Activated T-cell treated with anti-CD3 and anti-CD28 coated beads, Interleukin-2, amount 50 U/mL, for 24 hours (primary cell): ENCODE data around the gene ZCCHC7.
"Not testable (repeated sequence)": the region's sequence is repeated elsewhere in the genome, so short reads cannot be mapped to it uniquely, and the experiment has no call there.

Experiments
- DNase-seq: peaks from one replicate; pipeline ENCODE4 v3.0.0-alpha.2; 2020
- H3K27ac Mint-ChIP-seq: 2 replicates; pipeline ENCODE4 v1.8.0; 2020; ENCODE audit warnings: mild to moderate bottlenecking, mixed read lengths
- H3K27me3 Mint-ChIP-seq: 2 replicates; pipeline ENCODE4 v1.8.0; 2020; ENCODE audit warnings: mixed read lengths
- H3K36me3 Mint-ChIP-seq: 2 replicates; pipeline ENCODE4 v1.8.0; 2020; ENCODE audit warnings: low read depth, mixed read lengths
- H3K4me1 Mint-ChIP-seq: 2 replicates; pipeline ENCODE4 v1.8.0; 2020; ENCODE audit warnings: low read depth, mixed read lengths
- H3K4me3 Mint-ChIP-seq: 2 replicates; pipeline ENCODE4 v1.8.0; 2020; ENCODE audit warnings: mild to moderate bottlenecking, moderate library complexity, mixed read lengths
- H3K9me3 Mint-ChIP-seq: 2 replicates; pipeline ENCODE4 v1.8.0; 2020; ENCODE audit warnings: mixed read lengths

Gene ZCCHC7

DNA sequence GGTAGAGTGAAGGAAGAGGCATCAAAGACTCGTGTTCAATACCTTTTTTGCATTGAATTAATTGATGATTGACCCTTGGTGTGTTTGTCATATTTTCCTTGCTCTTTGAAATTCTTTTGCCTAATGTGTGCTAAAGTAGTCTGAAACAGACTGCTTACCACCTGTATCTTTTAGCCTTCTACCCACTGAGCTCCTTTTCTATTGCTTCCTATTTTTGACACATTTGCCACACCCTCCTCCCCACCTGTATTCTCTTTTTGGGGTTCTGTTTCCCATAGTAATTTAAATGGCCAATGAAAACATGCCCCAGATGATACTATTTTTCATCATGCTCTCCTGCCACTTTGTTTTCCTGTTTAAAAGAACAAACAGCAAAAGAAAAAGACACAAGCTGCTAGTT lies 78.5 kb downstream of the ZCCHC7 start:
- Mint-ChIP-seq H3K9me3 (peaks cover 4% of the 10 kb centered on the region), H3K27me3 (no peaks in the 10 kb centered on the region), H3K4me3 (no peak overlapping the region), H3K36me3 (peaks cover 45% of the 10 kb centered on the region), H3K27ac (peak overlapping the region; percentile 63), H3K4me1 (peaks cover 67% of the 10 kb centered on the region)
- no peak for DNase-seq

DNA sequence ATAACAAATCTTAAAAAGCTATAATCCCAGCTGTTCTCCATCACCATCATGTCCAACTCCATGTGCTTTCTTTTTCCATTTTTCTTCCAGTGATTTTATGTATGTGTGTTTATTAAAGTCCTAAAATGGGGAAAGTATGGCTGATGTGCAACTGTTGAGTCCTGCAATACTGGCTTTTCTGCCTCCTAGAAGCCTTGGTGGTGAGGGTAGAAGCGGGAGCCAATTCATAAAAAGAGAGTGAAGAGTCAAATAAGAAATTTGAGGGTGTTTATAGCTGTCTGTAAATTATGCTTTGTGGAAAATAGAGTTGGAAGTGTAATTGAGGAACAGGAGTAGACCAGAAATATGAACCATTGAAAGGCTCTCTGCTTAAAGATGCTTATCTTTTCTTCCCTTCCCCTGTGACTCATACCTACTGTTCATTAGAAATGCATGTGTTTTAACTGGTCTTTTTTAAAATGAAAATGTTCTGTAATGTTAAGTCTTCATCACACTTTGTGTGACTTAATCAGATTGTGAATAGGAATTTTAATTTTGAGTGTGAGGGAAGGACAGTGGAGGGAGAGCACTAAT lies 80.1 kb downstream of the ZCCHC7 start:
- no peak for DNase-seq
- peaks cover 52% of the 10 kb centered on the region for H3K36me3 Mint-ChIP-seq
- H3K9me3 Mint-ChIP-seq = peaks cover 5% of the 10 kb centered on the region
- H3K4me1 Mint-ChIP-seq = peaks cover 61% of the 10 kb centered on the region
- peak overlapping the region; percentile 58 for H3K27ac Mint-ChIP-seq
- no peaks in the 10 kb centered on the region for H3K27me3 Mint-ChIP-seq
- no peak overlapping the region for H3K4me3 Mint-ChIP-seq

DNA sequence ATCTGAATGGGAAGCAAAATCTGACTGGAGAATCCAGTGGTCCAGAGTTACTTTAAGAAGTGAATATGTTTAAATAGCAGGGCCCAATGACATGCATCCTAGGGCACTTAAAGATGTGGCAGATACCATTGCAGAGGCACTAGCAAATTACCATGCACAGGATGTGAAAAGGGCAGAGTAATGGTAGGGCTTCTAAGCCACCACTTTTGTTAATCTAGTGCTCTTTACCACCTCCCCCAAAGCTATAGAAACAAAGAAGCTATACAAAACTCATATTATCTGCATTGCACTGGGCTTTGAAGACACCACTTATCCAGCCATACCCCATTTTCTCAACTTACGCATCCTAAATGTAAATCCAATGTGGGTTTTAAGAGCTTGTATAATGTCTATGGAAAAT lies 81.2 kb downstream of the ZCCHC7 start:
- Mint-ChIP-seq H3K27me3 (no peaks in the 10 kb centered on the region), H3K4me3 (no peak overlapping the region), H3K4me1 (peaks cover 57% of the 10 kb centered on the region), H3K36me3 (peaks cover 61% of the 10 kb centered on the region), H3K9me3 (peaks cover 5% of the 10 kb centered on the region), H3K27ac (no peak overlapping the region)
- no peak for DNase-seq

DNA sequence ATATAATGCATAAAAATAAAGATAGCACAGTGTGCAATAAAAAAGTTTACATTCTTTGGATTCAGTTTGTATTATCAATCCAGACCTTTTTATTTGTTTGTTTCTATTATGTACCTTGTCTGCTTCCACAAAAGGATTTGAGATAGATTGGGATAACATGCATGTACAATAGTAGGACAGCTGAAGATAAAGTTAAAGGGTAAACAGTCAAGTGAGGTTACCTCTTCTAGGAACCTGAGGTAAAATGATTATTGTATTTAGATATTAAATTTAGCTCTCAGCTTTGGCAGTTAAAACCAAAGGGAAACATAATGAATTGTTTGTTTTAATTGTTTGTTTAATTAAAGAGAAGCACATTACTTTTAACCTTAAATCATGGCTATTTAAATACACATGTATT lies 81.7 kb downstream of the ZCCHC7 start:
- Mint-ChIP-seq H3K4me3 (no peak overlapping the region), H3K4me1 (peaks cover 54% of the 10 kb centered on the region), H3K36me3 (peaks cover 66% of the 10 kb centered on the region), H3K27me3 (no peaks in the 10 kb centered on the region), H3K9me3 (peaks cover 5% of the 10 kb centered on the region), H3K27ac (no peak overlapping the region)
- DNase-seq = no peak

DNA sequence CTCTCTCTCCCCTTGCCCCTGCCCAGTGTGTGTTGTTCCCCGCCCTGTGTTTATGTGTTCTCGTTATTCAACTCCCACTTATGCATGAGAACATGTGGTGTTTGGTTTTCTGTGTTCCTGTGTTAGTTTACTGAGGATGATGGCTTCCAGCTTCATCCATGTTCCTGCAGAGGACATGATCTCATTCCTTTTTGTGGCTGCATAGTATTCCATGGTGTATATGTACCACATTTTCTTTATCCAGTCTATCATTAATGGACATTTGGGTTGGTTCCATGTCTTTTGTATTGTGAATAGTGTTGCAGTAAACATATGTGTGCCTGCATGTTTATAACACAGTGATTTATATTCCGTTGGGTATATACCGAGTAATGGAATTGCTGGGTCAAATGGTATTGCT lies 83.1 kb downstream of the ZCCHC7 start:
- H3K9me3 Mint-ChIP-seq, H3K4me3 Mint-ChIP-seq, H3K27me3 Mint-ChIP-seq, DNase-seq, H3K27ac Mint-ChIP-seq: not testable (repeated sequence)
- Mint-ChIP-seq H3K4me1 (peaks cover 47% of the 10 kb centered on the region), H3K36me3 (peaks cover 78% of the 10 kb centered on the region)

DNA sequence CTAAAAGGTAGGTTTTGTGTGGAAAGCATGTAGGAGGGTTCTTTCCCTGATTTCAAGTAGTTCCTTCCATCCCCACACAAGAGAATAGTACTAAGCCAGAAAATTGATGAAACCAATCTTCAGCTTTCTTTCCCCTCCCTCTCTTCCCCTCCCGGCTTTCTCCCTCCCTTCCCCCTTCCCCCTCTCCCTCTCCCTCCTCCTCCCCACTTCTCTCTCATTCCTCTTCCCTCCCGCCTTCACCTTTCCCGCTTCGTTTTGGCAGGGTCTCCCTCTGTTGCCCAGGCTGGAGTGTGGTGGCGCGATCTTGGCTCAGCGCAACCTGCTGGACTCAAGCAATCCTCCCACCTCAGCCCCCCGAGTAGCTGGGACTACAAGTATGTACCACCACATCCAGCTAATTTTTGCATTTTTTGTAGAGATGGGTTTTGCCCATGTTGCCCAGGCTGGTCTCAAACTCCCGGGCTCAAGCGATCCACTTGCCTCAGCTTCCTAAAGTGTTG lies 85.8 kb downstream of the ZCCHC7 start:
- Mint-ChIP-seq H3K4me1 (peaks cover 44% of the 10 kb centered on the region), H3K36me3 (peaks cover 84% of the 10 kb centered on the region), H3K27ac (no peak overlapping the region), H3K9me3 (peaks cover 5% of the 10 kb centered on the region), H3K27me3 (no peaks in the 10 kb centered on the region), H3K4me3 (no peak overlapping the region)
- no peak for DNase-seq

DNA sequence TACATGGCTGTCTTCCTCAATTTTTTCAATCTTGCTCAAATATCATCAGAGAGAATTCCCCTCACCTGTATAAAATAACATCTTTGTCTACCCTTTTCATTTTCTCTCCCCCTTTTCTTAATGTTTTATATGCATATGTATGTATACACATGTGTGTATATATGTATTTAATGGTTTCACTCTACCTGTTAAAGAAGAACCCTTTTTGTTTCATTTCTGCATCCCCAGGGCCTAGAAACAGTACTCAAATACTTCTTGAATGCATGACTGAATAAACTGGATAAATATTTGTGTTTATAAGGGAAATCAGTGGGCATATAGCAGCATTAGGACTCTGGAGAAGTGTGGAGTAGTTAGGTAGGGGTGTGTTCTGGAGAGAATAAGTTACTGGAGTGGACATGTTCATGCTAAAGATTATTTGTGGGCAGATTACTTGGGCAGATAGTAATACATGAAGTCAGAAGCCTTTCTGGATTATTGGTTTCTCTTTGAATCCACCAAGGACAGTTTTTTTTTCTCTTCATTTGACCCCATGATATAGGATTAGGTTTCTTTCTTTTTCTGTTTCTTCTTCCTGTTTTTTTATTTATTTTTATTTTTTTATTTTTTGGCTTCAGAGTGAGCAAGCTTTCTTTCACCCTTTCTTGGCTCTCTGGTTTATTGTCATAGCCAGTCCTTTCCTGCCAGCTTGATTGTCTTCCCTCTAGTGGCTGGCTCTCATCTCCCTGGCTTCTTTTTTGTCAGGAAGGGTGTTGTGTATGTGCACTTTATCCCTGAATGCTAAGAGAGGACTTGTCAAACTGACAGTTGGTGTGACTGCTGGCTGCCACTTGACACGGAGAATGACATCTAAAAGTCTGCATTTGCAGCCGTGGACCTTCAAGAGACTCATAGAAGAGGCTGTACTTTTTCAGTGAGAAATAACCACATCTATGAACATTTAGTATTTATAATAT lies 89.3 kb downstream of the ZCCHC7 start:
- Mint-ChIP-seq H3K4me3 (no peak overlapping the region), H3K36me3 (peaks cover 58% of the 10 kb centered on the region), H3K9me3 (no peaks in the 10 kb centered on the region), H3K4me1 (peaks cover 46% of the 10 kb centered on the region), H3K27me3 (no peaks in the 10 kb centered on the region), H3K27ac (no peak overlapping the region)
- DNase-seq = no peak

DNA sequence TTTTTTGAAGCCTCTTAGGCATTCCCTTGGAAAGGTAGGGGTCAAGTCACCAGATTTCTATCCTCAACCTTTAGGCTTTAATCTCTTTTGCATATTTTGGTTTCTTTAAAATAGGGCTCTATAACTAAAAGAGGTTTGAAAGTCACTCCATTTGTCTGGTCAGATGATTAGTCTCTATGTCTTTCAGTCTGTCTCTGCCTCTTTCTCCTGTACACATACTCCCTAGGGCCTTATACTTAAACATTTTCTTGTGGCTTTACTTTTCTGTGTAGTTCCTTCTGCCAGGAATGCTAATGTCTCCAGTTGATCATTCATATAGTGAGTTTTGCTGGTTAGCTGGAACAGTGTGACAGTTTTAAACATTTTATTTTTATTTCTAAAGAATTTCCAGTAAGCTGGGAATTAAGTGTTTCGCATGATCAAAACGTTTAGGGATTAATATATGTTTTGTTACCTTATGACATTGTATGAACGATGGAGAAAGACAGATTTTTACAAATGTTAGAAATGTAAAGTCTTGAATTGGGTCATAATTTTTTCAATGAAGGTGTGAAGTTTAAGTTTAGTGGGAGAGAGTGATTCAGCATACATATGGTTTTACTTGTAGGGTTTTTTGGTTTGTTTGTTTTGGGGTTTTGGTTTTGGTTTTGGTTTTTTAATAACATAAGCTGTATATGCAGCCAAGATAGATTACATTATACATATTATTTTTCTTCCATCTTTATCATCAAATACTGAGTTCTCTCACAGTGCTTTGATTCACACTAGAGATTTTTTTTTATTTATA lies 90.6 kb downstream of the ZCCHC7 start:
- Mint-ChIP-seq H3K36me3 (peaks cover 47% of the 10 kb centered on the region), H3K27ac (peak overlapping the region; percentile 63), H3K4me1 (peaks cover 47% of the 10 kb centered on the region), H3K9me3 (no peaks in the 10 kb centered on the region), H3K27me3 (no peaks in the 10 kb centered on the region), H3K4me3 (no peak overlapping the region)
- no peak for DNase-seq

DNA sequence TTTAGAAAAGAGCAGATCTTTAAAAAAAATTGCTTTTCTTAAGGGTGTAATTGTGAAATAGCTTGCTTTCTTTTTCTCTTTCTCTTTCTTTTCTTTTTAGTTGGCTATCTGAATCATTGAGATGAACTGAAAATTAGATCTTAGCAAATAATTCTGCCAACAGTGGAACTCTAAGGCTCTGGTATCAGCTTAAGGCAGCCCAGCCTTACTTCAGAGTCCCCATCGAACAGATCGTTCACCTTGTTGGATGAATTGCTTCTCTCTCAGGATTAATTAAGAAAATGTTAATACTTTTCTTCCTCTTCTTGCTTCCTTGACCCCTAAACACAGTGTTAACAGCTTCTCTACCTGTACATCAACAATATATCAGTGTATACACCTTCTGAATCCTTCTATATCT lies 92.1 kb downstream of the ZCCHC7 start:
- H3K4me1 Mint-ChIP-seq = peaks cover 43% of the 10 kb centered on the region
- peaks cover 34% of the 10 kb centered on the region for H3K36me3 Mint-ChIP-seq
- H3K27ac Mint-ChIP-seq = no peak overlapping the region
- no peak overlapping the region for H3K4me3 Mint-ChIP-seq
- no peaks in the 10 kb centered on the region for H3K27me3 Mint-ChIP-seq
- no peaks in the 10 kb centered on the region for H3K9me3 Mint-ChIP-seq
- DNase-seq = no peak

DNA sequence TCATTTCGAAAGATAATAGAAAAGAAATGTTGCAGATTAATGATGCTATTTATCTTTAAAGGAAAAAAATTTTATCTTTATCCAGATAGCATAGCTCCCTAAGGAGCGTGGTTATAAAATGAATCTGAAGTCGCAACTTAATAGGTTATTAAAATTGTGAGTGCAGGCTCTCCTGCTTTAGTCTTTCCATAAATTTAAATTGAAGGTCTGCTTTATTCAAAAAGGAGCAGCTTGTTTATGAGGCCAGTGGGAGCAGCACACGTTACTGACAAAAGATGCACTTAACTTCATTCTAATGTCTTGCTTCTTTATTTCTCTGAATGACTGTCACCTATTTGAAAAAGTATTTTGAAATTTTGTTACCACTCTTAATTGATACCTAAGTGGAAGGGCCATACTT lies 95.0 kb downstream of the ZCCHC7 start:
- no peak overlapping the region for H3K4me3 Mint-ChIP-seq
- peaks cover 32% of the 10 kb centered on the region for H3K4me1 Mint-ChIP-seq
- no peak for DNase-seq
- H3K27ac Mint-ChIP-seq = no peak overlapping the region
- no peaks in the 10 kb centered on the region for H3K9me3 Mint-ChIP-seq
- H3K36me3 Mint-ChIP-seq = peaks cover 26% of the 10 kb centered on the region
- H3K27me3 Mint-ChIP-seq = no peaks in the 10 kb centered on the region

DNA sequence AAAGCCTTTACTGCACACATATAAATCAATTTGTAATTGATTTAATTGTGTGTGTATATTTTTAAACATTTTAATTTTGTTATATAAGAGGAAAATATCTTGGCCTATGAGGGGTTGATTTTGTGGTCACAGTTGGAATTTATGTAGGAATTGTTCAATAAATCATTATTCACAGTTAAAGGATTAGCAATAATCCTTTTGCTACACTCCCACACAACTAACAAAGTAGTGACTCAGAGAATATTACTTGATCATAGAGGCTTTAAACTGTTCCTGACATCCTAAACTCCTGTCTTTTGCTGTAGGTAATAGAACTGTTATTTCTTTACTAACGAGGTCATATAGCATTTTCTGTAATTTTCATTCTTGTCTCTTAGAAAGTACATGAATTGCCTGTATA lies 95.5 kb downstream of the ZCCHC7 start:
- Mint-ChIP-seq H3K27ac (no peak overlapping the region), H3K27me3 (no peaks in the 10 kb centered on the region), H3K9me3 (no peaks in the 10 kb centered on the region), H3K4me1 (peaks cover 31% of the 10 kb centered on the region), H3K4me3 (no peak overlapping the region), H3K36me3 (peaks cover 21% of the 10 kb centered on the region)
- DNase-seq = no peak

DNA sequence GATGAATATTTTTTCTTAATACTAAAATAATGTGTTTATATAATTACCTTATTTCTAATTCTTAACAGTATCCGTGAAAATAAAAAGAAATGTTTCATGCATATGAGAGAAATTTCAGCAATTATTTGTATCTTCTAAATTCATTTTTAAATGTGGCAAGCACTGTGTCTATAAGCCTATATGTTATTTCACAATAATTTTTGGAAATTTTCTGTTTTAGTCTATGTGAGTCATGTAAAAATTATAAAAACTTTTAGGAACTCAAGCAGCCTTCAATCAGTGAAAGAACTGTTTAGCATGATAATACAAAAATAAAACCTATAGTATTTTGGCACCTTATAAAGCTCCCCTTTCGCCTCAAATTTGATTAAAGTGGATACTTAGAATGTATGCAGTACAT lies 96.8 kb downstream of the ZCCHC7 start:
- Mint-ChIP-seq H3K9me3 (no peaks in the 10 kb centered on the region), H3K27me3 (no peaks in the 10 kb centered on the region), H3K4me1 (peaks cover 39% of the 10 kb centered on the region), H3K27ac (no peak overlapping the region), H3K4me3 (no peak overlapping the region), H3K36me3 (peaks cover 22% of the 10 kb centered on the region)
- no peak for DNase-seq

DNA sequence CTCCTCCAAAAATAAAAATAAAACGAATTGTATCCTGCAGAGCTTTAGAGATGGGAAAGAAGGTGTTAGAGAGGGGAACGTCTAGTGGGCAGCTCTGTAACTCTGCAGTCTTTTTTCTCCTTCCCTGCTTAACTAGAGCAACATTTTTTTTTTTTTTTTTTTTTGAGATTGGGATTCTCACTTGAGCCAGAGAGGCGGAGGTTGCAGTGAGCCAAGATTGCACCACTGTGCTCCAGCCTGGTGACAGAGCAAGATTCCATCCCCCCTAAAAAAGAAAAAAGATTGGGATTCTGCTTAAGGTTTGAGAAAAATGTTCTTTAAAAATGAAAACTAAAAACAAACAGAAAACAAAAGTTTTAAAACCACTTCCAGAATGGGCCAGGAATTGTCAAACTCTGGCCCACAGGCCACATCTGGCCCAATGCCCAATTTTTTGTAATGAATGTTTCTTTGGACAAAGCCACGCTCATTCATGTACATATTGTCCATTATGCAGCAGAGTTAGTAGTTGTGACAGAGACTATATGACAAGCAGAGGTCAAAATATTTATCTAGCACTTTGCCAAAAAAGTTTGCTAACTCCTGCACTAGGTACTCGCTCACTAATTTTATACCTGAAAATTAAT lies 98.5 kb downstream of the ZCCHC7 start:
- Mint-ChIP-seq H3K4me1 (peaks cover 29% of the 10 kb centered on the region), H3K36me3 (peaks cover 19% of the 10 kb centered on the region), H3K27ac (no peak overlapping the region)

DNA sequence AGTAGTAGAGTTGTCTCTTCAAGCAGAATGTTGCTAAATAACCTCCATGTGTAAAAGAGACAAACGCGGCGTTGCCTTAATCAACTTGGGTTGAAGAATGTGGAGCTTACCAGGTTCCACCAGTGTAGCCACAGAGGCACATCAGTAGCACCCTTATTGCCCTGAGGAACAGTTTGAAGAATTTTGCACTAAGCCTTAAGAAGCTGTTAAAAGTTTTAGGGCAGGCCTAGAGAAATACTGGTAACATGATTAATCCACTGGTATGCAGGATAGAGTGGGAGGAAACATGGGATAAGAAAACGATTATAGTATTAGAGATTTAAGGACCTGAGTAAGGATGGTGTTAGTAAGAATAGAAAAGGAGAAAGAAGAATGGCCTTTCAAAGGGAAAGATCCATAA lies 100.6 kb downstream of the ZCCHC7 start:
- Mint-ChIP-seq H3K4me1 (peaks cover 24% of the 10 kb centered on the region), H3K27ac (no peak overlapping the region), H3K9me3 (no peaks in the 10 kb centered on the region), H3K4me3 (no peak overlapping the region), H3K27me3 (no peaks in the 10 kb centered on the region), H3K36me3 (peaks cover 19% of the 10 kb centered on the region)
- no peak for DNase-seq

More for the DNA sequence above, 98.5 kb downstream of the ZCCHC7 start:
- H3K4me3 Mint-ChIP-seq = no peak overlapping the region
- no peak for DNase-seq
- no peaks in the 10 kb centered on the region for H3K9me3 Mint-ChIP-seq
- H3K27me3 Mint-ChIP-seq = no peaks in the 10 kb centered on the region
